CD4-positive, alpha-beta T cell (primary cell): Measurements from ENCODE around the gene RIC3. TPM values are rescaled to one million over a fixed set of nuclear protein-coding genes. Genes with fewer than 3 reads are reported as not detected.

Source experiments
- ATAC-seq: fragments of 200-7000 bp; cut with Tn5 transposase; one replicate; pipeline ENCODE4 v1.10.0; 2022; ENCODE audit warnings: mild to moderate bottlenecking; ENCODE audit not compliant: poor library complexity
- CTCF ChIA-PET: fragments of 350-600 bp; sonication (Branson Sonifier 250); formaldehyde crosslinking; loops from one replicate; lab custom pipeline; 2021; ENCODE audit warnings: antibody characterized with exemption, inconsistent platforms; lab: Charles Lee
- POLR2A ChIA-PET: fragments of 350-600 bp; sonication (Branson Sonifier 250); formaldehyde crosslinking; loops from one replicate; lab custom pipeline; 2021; ENCODE audit warnings: antibody characterized with exemption, inconsistent platforms; lab: Charles Lee
- DNase-seq, 14 experiments: peaks; one replicate each; pipeline ENCODE4 v3.0.0-alpha.2; 2013 to 2020; ENCODE audit warnings: mixed read lengths in 2 of 14
- H3K27ac ChIP-seq, 2 donors: one replicate each; pipeline versions ENCODE4 v1.5.1 to v1.7.0; 2013; ENCODE audit warnings: low read length in 2 of 2, low read depth in 1 of 2, mild to moderate bottlenecking in 1 of 2
- H3K27me3 ChIP-seq, 2 experiments: 1 replicate in 1 of 2; 2 replicates in 1 of 2; pipeline versions ENCODE4 v1.6.1 to v1.7.0; 2013; ENCODE audit warnings: low read length in 2 of 2, control low read depth in 1 of 2, mild to moderate bottlenecking in 1 of 2, moderate library complexity in 1 of 2; ENCODE audit not compliant: insufficient read depth in 2 of 2, control insufficient read depth in 1 of 2
- H3K36me3 ChIP-seq: one replicate; pipeline ENCODE4 v1.6.1; 2013; ENCODE audit warnings: low read length, control low read depth; ENCODE audit not compliant: insufficient read depth
- H3K4me1 ChIP-seq: one replicate; pipeline ENCODE4 v1.6.1; 2013; ENCODE audit warnings: low read length, control low read depth; ENCODE audit not compliant: insufficient read depth
- H3K4me3 ChIP-seq: one replicate; pipeline ENCODE4 v1.5.1; 2013; ENCODE audit warnings: mild to moderate bottlenecking, low read length, moderate library complexity
- H3K9me3 ChIP-seq, 2 experiments: 1 replicate in 1 of 2; 2 replicates in 1 of 2; pipeline versions ENCODE4 v1.6.1 to v1.7.0; 2013; ENCODE audit warnings: low read length in 2 of 2, mild to moderate bottlenecking in 2 of 2, control low read depth in 1 of 2, moderate library complexity in 1 of 2; ENCODE audit not compliant: control insufficient read depth in 1 of 2, insufficient read depth in 1 of 2
- H3K27ac Mint-ChIP-seq: one replicate; pipeline ENCODE4 v1.8.0; 2020; ENCODE audit warnings: mixed read lengths
- H3K27me3 Mint-ChIP-seq: one replicate; pipeline ENCODE4 v1.8.0; 2021; ENCODE audit warnings: mixed read lengths
- H3K36me3 Mint-ChIP-seq: one replicate; pipeline ENCODE4 v1.8.0; 2021; ENCODE audit warnings: low read depth, mixed read lengths
- H3K4me1 Mint-ChIP-seq: one replicate; pipeline ENCODE4 v1.8.0; 2021; ENCODE audit warnings: low read depth, mixed read lengths
- H3K4me3 Mint-ChIP-seq: one replicate; pipeline ENCODE4 v1.8.0; 2020; ENCODE audit warnings: mild to moderate bottlenecking, mixed read lengths
- H3K9me3 Mint-ChIP-seq: one replicate; pipeline ENCODE4 v1.8.0; 2020; ENCODE audit warnings: mixed read lengths
- CTCF ChIP-seq: fragments of 200-600 bp; IDR thresholded peaks from one replicate; pipeline ENCODE4 v1.8.0; 2022; ENCODE audit warnings: antibody characterized with exemption, mild to moderate bottlenecking
- intact Hi-C, 2 experiments: fragments of 100-400 bp; cut with DNase I in 1 of 2; cut with micrococcal nuclease in 1 of 2; formaldehyde crosslinking; loops; one replicate each; pipeline versions ENCODE4 v1.15.1 to v1.9.0; 2023 to 2025; cut with DNase I, micrococcal nuclease
- total RNA-seq, 174 experiments: library from RNA in 2 of 174; stranded (reverse) in 2 of 174; gene quantifications; one replicate each; pipeline ENCODE4 v1.2.3 and lab custom pipeline; 2021 to 2026

Gene RIC3
- total RNA-seq, 2 experiments from 2014 or later, result 55.3 to 57.6 TPM

GRCh38 chr11:8097468-8097867 lies 71.4 kb downstream of the RIC3 start:
- ChIA-PET CTCF (interaction anchor here (1.2 to 3.0 kb wide), 2 partner anchors 64 to 65 kb away, joined by 3 to 28 read pairs; no protein-coding TSS in a partner anchor), POLR2A (no interaction called here)
- H3K9me3 Mint-ChIP-seq, result no peaks in the 10 kb centered on the region
- H3K9me3 ChIP-seq, result peaks cover 0 to 4% of the 10 kb centered on the region in 2 experiments
- no peaks in the 10 kb centered on the region for H3K36me3 ChIP-seq
- no peaks in the 10 kb centered on the region for H3K27me3 Mint-ChIP-seq
- no peaks in the 10 kb centered on the region for H3K4me1 ChIP-seq
- intact Hi-C loops, result no loop called here
- H3K27ac ChIP-seq, result no peak overlapping the region
- H3K4me1 Mint-ChIP-seq, result no peaks in the 10 kb centered on the region
- DNase-seq (no peak), ATAC-seq (no peak)
- no peak for TF ChIP-seq CTCF
- H3K4me3 Mint-ChIP-seq, result no peak overlapping the region
- H3K4me3 ChIP-seq, result no peak overlapping the region
- H3K36me3 Mint-ChIP-seq, result no peaks in the 10 kb centered on the region
- no peak overlapping the region for H3K27ac Mint-ChIP-seq
- no peaks in the 10 kb centered on the region for H3K27me3 ChIP-seq

- CTCF ChIA-PET, result interaction anchor here (1.2 kb wide), 1 partner anchor 64 kb away, joined by 3 read pairs; no protein-coding TSS in a partner anchor
These were observed 71.8 kb downstream of the RIC3 start for GRCh38 chr11:8097062-8097461.

GRCh38 chr11:8096575-8096974 lies 72.2 kb downstream of the RIC3 start:
- no peak for TF ChIP-seq CTCF
- intact Hi-C loops, result no loop called here
- ATAC-seq, result no peak
- Histone ChIP-seq H3K36me3 (no peaks in the 10 kb centered on the region), H3K9me3 (peaks cover 0 to 4% of the 10 kb centered on the region in 2 experiments), H3K4me1 (no peaks in the 10 kb centered on the region), H3K27ac (no peak overlapping the region), H3K27me3 (no peaks in the 10 kb centered on the region), H3K4me3 (no peak overlapping the region)
- ChIA-PET CTCF (interaction anchor here (1.2 kb wide), 1 partner anchor 64 kb away, joined by 3 read pairs; no protein-coding TSS in a partner anchor), POLR2A (interaction anchor here (1.4 kb wide), 1 partner anchor 109 kb away, joined by 3 read pairs; the partner anchor contains the start of gene EIF3F)
- Mint-ChIP-seq H3K9me3 (no peaks in the 10 kb centered on the region), H3K36me3 (no peaks in the 10 kb centered on the region), H3K27ac (no peak overlapping the region), H3K4me3 (no peak overlapping the region), H3K4me1 (peaks cover 1% of the 10 kb centered on the region), H3K27me3 (no peaks in the 10 kb centered on the region)
- DNase-seq, result no peak

More at GRCh38 chr11:8097062-8097461, 71.8 kb downstream of the RIC3 start:
- Histone ChIP-seq H3K36me3 (no peaks in the 10 kb centered on the region), H3K27me3 (no peaks in the 10 kb centered on the region), H3K9me3 (peaks cover 0 to 4% of the 10 kb centered on the region in 2 experiments), H3K4me1 (no peaks in the 10 kb centered on the region), H3K4me3 (no peak overlapping the region), H3K27ac (no peak overlapping the region)
- H3K27me3 Mint-ChIP-seq, result no peaks in the 10 kb centered on the region
- H3K36me3 Mint-ChIP-seq, result no peaks in the 10 kb centered on the region
- POLR2A ChIA-PET, result no interaction called here
- no peak for TF ChIP-seq CTCF
- ATAC-seq, result no peak
- H3K27ac Mint-ChIP-seq, result no peak overlapping the region
- intact Hi-C loops, result no loop called here
- H3K4me3 Mint-ChIP-seq, result no peak overlapping the region
- no peak for DNase-seq
- H3K4me1 Mint-ChIP-seq, result no peaks in the 10 kb centered on the region
- H3K9me3 Mint-ChIP-seq, result no peaks in the 10 kb centered on the region
